ENCODE results near the gene CENPX. TPM values are rescaled to one million over a fixed set of nuclear protein-coding genes. Genes with fewer than 3 reads are reported as not detected.

CENPX gene
- total and polyA plus RNA-seq, 2 of the 13 experiments (the other 11 are each of a cell fraction or from before 2014, with no cell fraction given) = 92.7 to 170 TPM

DNA sequence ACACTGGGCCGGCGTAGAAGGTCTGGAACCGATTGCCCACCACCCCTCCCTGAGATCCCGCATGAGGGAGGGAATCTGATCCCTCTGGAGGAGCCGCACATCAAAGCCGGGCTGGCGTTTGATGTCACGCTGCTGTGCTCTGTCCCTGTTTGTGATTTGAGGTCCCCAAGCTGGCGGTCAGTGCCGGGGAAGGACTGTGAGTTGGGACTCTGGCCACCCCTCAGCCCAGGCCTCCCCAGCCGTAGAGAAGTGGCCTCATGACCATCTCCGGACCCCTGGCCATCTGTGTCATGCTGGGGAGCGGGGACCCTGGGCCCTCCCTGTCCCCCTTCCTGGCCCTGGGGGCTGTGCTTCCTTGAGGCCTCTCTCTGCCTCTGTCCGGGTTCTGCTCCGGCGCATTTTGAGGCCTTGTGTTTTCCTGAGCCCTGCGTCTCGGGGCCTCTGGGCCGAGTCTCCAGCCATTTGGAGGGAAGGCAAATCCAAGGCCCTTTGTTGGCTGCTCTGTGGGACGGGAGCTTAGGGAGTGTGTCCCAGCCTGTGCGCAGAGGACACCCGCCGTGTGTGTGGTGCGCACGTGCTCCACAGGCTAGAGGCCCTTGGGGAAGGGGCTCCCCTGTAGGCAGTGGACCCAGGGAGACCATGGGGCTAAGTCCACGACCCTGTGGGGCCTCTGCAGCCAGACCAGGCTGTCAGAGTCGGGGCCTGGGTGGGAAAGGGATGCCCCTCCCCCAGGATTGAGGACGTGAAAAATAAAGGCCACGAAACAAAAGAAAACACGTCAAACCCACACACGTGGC, 30.2 kb downstream of the CENPX start (continued):
- TF ChIP-seq, protein P1, sequence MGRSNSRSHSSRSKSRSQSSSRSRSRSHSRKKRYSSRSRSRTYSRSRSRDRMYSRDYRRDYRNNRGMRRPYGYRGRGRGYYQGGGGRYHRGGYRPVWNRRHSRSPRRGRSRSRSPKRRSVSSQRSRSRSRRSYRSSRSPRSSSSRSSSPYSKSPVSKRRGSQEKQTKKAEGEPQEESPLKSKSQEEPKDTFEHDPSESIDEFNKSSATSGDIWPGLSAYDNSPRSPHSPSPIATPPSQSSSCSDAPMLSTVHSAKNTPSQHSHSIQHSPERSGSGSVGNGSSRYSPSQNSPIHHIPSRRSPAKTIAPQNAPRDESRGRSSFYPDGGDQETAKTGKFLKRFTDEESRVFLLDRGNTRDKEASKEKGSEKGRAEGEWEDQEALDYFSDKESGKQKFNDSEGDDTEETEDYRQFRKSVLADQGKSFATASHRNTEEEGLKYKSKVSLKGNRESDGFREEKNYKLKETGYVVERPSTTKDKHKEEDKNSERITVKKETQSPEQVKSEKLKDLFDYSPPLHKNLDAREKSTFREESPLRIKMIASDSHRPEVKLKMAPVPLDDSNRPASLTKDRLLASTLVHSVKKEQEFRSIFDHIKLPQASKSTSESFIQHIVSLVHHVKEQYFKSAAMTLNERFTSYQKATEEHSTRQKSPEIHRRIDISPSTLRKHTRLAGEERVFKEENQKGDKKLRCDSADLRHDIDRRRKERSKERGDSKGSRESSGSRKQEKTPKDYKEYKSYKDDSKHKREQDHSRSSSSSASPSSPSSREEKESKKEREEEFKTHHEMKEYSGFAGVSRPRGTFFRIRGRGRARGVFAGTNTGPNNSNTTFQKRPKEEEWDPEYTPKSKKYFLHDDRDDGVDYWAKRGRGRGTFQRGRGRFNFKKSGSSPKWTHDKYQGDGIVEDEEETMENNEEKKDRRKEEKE (IDR thresholded peaks at IDR 0.05) = no peak
- TF ChIP-seq MTF2 (CRISPR knock-in tag; IDR thresholded peaks at IDR 0.05; ENCODE audit: borderline replicate concordance) (no peak), HNF4A (CRISPR knock-in tag; IDR thresholded peaks at IDR 0.05) (peak; percentile 99), ZNF792 (CRISPR knock-in tag; IDR thresholded peaks at IDR 0.05) (peak; percentile 70; the same call in 1 of the 2 replicates), HDAC6 (IDR thresholded peaks at IDR 0.05; ENCODE audit: low read depth, low read length) (no peak), ASH2L (IDR thresholded peaks at IDR 0.05; ENCODE audit: insufficient read length, low read depth, low read length) (no peak), ZNF761 (CRISPR knock-in tag; conservative IDR thresholded peaks at IDR 0.05) (peak; percentile 70; the same call in 1 of the 2 replicates), ZNF720 (CRISPR knock-in tag; IDR thresholded peaks at IDR 0.05) (no peak), ZNF746 (CRISPR knock-in tag; IDR thresholded peaks at IDR 0.05) (peak; percentile 94), HCFC1 (IDR thresholded peaks at IDR 0.05; ENCODE audit: low read depth, low read length) (no peak), ZNF766 (CRISPR knock-in tag; IDR thresholded peaks at IDR 0.05; ENCODE audit: borderline replicate concordance) (peak; percentile 98; the same call in 1 of the 2 replicates), JUNB (CRISPR knock-in tag; IDR thresholded peaks at IDR 0.05; ENCODE audit: borderline replicate concordance) (peak; percentile 87), HOXA9 (CRISPR knock-in tag; IDR thresholded peaks at IDR 0.05; ENCODE audit: borderline replicate concordance) (peak; percentile 91), CHD2 (IDR thresholded peaks at IDR 0.05; ENCODE audit: low read depth, low read length) (no peak), SNAI1 (CRISPR knock-in tag; IDR thresholded peaks at IDR 0.05; ENCODE audit: borderline replicate concordance) (peak; percentile 97), ZMYM3 (CRISPR knock-in tag; IDR thresholded peaks at IDR 0.05) (peak; percentile 44; the same call in 1 of the 2 replicates), PAX8 (CRISPR knock-in tag; IDR thresholded peaks at IDR 0.05; ENCODE audit: borderline replicate concordance) (peak; percentile 96; the same call in 1 of the 2 replicates), ARNT2 (CRISPR knock-in tag; IDR thresholded peaks at IDR 0.05; ENCODE audit: low read depth) (peak; percentile 97)
- TF ChIP-seq, protein P2, sequence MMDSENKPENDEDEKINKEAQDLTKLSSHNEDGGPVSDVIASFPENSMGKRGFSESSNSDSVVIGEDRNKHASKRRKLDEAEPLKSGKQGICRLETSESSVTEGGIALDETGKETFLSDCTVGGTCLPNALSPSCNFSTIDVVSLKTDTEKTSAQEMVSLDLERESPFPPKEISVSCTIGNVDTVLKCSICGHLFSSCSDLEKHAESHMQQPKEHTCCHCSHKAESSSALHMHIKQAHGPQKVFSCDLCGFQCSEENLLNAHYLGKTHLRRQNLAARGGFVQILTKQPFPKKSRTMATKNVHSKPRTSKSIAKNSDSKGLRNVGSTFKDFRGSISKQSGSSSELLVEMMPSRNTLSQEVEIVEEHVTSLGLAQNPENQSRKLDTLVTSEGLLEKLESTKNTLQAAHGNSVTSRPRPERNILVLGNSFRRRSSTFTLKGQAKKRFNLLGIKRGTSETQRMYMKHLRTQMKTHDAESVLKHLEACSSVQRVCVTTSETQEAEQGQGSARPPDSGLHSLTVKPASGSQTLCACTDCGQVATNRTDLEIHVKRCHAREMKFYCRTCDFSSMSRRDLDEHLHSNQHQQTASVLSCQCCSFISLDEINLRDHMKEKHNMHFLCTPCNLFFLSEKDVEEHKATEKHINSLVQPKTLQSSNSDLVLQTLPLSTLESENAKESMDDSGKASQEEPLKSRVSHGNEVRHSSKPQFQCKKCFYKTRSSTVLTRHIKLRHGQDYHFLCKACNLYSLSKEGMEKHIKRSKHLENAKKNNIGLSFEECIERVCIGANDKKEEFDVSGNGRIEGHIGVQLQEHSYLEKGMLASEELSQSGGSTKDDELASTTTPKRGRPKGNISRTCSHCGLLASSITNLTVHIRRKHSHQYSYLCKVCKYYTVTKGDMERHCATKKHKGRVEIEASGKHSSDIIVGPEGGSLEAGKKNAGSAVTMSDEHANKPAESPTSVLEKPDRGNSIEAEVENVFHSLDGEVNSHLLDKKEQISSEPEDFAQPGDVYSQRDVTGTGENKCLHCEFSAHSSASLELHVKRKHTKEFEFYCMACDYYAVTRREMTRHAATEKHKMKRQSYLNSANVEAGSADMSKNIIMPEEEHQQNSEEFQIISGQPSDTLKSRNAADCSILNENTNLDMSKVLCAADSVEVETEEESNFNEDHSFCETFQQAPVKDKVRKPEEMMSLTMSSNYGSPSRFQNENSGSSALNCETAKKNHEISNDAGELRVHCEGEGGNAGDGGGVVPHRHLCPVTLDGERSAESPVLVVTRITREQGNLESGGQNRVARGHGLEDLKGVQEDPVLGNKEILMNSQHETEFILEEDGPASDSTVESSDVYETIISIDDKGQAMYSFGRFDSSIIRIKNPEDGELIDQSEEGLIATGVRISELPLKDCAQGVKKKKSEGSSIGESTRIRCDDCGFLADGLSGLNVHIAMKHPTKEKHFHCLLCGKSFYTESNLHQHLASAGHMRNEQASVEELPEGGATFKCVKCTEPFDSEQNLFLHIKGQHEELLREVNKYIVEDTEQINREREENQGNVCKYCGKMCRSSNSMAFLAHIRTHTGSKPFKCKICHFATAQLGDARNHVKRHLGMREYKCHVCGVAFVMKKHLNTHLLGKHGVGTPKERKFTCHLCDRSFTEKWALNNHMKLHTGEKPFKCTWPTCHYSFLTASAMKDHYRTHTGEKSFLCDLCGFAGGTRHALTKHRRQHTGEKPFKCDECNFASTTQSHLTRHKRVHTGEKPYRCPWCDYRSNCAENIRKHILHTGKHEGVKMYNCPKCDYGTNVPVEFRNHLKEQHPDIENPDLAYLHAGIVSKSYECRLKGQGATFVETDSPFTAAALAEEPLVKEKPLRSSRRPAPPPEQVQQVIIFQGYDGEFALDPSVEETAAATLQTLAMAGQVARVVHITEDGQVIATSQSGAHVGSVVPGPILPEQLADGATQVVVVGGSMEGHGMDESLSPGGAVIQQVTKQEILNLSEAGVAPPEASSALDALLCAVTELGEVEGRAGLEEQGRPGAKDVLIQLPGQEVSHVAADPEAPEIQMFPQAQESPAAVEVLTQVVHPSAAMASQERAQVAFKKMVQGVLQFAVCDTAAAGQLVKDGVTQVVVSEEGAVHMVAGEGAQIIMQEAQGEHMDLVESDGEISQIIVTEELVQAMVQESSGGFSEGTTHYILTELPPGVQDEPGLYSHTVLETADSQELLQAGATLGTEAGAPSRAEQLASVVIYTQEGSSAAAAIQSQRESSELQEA (CRISPR knock-in tag; IDR thresholded peaks at IDR 0.05; ENCODE audit: not compliant biosample characterization) = peak; percentile 92

Measured in HepG2 (cell line).